MV-4-11 (cell line): Measurements from ENCODE around the gene SSBP3.

Experiments
- DNase-seq: peaks from one replicate; lab custom pipeline; 2025; lab: John Stamatoyannopoulos, UW

The SSBP3 gene

GRCh38 chr1:54305906-54306514 is 100.2 kb downstream of the SSBP3 start:
- DNase-seq, result no peak

- no peak for DNase-seq
Measured at GRCh38 chr1:54304518-54304917, 101.7 kb downstream of the SSBP3 start.

DNA sequence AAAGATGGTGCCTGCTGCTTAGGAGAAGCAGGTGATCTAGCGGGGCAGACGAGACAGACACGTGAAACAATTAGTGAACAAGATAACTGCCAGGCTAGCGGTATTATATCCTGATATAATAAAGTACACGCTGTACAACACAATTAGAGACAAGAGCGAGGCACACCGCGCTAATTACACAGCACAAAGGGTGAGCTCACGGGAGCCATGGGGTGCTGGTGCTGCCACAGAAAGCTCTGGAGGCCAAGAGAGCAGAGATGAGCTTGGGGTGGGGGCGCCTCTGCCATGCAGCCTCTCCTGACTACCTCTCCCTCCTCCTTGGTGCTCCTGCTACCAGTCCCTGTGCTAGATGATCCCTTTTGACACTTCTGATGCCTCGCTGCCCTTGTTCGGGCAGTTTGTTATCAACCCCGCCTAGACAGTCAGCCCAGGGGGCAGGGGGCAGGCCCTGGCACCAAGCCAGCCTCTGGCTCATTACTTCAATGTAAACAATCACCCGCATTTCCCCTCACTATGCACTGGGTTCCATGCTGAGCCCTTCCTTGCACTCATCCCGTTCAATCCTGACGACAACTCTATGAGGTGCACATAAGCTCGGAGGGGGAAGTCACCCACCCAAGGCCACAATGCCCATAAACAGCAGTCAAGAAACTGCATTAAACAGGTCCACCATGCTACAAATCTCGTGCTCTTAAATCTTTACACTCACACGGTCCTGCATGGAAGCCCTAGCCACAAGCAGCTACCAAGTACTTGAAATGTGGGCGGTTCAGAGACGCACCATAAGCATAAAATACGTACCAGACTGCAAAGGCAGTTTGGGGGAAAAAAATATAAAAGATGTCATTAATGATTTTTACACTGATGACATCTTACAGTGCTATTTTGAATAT is 103.0 kb downstream of the SSBP3 start:
- no peak for DNase-seq

- no peak for DNase-seq
Measured at GRCh38 chr1:54302549-54302948, 103.6 kb downstream of the SSBP3 start.

GRCh38 chr1:54301497-54301896 is 104.7 kb downstream of the SSBP3 start:
- DNase-seq, result no peak

GRCh38 chr1:54300401-54300800 is 105.8 kb downstream of the SSBP3 start:
- no peak for DNase-seq

GRCh38 chr1:54299037-54299436 is 107.2 kb downstream of the SSBP3 start:
- no peak for DNase-seq

DNA sequence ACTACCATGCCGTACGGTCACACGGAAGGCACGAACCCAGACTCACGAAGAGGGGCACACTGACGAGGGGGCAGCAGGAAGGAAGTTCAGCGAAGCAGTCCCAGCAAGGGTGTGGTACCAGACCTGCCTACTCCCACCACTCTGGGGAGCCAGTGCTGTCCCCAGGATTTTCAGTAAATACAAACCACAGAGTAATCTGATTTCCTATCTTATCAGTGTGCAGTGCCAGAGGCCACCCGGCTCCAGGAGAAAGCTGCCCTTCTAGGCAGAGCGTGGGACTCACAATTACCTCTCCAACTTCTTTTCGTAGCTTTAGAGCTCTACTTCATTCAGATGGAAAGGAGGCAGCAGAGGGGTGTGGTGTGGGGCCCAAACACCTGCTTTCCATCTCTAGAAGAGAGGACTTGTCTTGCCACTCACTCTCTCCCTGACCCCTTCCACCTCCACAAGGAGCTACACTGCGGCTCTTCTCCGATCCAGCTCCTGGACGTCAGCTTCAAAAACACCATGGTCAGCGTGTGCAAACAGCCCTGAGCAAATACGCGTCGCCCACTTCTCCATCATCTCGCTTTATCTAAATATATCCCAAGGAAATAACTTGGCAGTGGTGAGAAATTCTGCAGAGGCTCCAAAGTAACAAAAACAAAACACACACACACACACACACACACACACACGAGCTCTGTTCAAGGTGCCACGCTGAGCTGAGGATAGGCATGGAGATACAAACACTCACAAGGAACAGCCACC is 107.7 kb downstream of the SSBP3 start:
- no peak for DNase-seq

GRCh38 chr1:54297596-54298283 is 108.5 kb downstream of the SSBP3 start:
- peak; percentile 2 for DNase-seq

DNA sequence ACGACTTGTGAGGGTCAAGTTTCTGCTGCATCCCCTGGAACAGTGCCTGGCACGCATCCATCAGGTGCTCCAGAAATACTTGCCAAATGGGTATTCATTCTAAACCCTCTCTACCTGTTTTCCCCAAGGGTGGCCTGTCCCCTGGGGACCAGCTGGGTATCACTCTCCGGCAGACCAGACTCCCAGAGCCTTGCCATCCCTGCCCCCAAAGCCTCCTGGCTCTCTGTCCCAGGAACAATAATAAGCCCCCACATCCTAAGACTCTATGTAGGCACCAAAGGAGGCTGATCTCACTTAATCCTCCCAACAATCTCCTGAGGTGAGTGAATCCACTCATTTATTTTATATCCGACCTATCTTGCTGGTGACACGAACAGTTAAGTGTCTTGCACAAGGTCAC is 109.5 kb downstream of the SSBP3 start:
- DNase-seq, result no peak

DNA sequence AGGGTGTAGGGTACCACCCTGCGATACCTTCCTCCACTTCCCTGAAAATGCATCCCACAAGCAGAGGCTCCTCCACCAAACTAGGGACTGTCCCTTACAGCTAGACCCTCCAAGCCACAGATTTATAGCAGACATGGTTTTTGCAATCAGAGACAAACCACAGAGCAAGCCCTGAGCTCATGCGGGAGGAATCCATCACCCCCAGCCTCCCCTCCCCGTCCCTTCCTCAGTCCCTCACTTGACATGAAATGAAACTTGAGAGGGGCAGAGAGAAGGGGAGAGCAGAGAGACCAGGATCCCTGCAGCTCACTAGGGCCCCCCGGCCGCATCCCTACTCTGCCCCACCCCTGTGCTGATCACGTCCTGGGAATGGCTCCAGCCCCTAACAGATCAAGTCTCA is 111.3 kb downstream of the SSBP3 start:
- no peak for DNase-seq

- DNase-seq, result no peak
Measured at GRCh38 chr1:54292002-54292911, 113.9 kb downstream of the SSBP3 start.

DNA sequence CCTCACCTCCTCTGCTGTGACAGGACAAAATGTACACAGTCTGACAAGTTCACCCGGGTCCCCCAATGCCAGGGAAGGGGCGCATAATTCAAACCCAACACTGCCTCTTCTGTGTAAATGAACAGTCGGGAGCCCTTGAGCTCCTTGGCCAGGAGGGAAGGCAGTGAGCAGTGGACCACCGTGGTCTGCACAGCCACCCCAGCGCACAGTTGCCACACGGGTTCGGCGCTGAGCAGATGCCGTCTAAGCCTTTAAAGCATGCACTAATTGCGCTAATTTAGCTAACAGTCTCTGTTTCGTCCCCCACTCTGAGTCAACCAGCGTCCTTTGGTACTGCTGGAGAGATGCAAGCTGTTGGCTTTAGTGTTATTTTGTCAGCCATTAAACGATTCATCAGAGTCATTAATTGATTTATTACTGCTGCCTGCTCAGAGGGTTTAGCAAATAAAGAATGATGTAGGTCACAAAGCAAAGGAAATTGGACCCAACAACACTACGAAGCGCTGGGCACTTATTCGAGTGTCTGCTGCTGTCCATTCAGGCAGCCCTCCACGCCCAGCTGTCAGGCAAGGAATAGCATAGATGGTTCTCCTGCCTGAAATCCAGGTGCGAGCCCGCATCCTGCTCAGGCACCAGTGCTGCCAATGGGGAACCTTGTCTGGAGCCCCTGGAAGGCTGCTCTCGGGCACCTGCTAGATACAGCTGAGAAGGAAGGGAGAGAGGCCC is 114.8 kb downstream of the SSBP3 start:
- DNase-seq, result no peak

DNA sequence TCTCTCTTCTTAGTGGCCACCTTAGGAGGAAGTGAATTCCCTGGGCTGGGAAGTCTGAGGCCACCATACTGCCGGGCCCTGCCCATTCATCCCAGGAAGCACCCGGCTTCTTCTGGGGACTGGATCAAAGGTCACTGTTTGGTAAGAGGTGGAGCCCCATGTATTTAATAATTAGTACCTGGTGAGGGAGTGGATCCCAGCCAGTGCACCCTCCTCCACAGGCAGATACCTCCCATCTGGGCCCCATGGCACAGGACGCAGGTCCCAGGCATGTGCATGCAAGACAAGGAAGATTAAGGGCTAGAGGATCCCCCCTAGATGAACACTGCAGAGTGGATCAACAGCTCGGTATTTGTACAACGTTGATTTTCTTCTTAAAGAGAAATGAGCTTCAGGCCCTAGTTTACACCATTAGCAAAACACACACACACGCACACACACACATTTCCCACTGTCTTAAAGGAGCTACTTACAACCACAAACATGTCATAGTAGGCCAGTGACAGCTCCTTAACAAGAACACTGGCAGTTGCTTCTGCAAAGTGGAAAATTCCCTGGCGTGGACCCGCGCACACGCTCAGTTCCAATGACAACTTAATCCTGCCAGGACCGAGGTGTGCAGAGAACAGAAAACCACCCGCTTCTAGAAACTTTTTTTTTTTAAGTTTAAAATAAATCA is 115.5 kb downstream of the SSBP3 start:
- peak; percentile 79 for DNase-seq

DNA sequence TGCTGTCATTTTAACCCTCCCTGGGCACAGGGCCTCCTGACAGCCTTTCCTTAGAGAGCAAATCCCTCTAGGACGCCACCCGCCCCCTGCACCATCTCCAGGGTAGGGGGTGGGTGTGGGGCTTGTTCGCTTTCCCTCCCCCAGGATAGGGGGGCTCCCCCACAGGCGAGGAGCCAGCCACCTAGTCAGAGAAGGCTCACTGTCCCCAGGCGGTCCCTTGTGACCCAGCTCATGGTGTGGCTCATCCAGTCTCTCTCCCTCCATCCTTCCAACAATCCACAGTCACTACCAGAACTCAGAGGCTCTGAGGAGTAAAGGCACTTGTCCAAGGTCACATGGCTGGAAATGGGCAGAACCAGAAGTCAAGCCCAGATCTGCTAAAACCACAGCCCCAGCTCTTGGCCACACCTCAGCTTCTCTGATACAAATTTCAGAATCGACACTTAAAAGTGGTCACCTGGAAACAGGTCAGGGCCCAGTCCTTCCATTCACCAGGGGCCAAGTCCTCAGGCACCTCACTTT is 116.4 kb downstream of the SSBP3 start:
- no peak for DNase-seq

DNA sequence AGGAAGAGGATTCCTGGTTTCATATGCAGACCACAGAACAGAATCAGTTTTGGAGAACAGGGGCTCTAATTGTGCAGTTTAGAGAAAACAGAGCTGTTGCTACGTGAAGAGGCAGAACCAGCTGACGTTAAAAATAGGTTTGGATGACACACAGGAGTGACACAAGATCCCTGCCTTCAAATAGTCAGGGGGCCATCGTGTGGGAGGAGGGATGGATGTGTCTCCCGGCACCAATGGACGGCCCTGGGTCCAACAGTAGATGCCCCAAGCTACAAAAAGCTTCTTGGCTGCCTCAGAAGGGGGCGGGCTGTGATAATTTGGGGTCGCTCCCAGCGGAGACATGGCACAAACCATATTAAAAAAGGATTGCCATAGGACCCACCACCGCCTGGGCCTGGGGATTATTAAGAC is 118.4 kb downstream of the SSBP3 start:
- DNase-seq, result peak; percentile 5

DNA sequence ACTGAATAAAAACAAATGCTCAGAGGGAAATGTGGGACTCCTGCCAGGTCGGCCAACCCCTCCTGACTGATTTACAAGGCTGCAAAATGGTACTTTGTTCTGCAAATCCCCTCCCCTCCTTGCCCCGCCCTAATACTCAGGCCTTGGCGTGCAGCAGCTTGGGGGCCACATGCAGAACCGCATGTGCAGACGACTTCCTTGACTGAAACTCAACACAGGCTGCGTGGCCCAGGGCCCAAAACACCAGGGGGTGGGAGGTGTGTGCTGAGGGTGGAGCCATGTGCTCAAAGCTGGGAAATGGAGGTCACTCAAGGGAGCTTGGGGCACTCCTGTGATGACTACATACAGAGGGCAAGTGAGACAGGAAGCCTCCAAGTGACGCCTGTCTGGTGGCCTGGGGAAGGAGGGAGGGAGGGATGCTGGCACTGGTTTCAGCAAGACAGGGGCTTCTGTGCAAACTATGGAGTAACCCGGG is 119.0 kb downstream of the SSBP3 start:
- peak; percentile 38 for DNase-seq

- DNase-seq, result no peak
Measured at GRCh38 chr1:54285815-54286345, 120.3 kb downstream of the SSBP3 start.
